ENCODE measurements around the gene BORCS6.

BORCS6 gene

DNA sequence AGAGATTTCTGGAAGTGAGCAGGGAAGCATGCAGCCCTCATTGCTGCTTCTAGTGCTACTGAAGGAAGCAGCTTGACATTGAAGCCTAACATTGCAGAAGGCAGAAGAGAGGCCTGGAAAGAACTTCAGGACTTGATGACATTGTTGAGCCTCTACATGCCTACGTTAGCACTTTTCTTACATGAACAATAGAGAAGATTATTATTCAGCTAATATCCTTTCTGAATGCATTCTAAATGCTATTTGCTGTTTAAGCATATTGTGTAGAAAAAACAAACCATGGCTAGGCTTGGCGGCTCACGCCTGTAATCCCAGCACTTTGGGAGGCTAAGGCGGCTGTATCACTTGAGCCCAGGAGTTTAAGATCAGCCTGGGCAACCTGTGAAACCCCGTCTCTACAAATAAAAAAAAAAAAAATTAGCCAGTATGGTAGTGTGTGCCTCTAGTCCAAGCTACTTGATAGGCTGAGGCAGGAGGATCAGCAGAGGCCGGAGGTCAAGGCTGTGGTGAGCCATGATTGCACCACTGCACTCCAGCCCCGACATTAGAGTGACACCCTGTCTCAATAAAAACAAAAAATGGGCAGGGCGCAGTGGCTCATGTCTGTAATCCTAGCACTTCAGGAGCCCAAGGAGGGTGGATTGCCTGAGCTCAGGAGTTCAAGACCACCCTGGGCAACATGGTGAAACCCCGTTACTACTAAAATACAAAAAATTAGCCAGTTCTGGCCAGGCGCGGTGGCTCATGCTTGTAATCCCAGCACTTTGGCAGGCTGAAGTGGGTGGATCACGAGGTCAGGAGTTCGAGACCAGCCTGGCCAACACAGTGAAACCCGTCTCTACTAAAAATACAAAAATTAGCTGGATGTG lies 22.6 kb upstream of the BORCS6 start:
- DNase-seq (ENCODE audit: low read depth in 3 of 3, low spot score in 1 of 3): no peak

DNA sequence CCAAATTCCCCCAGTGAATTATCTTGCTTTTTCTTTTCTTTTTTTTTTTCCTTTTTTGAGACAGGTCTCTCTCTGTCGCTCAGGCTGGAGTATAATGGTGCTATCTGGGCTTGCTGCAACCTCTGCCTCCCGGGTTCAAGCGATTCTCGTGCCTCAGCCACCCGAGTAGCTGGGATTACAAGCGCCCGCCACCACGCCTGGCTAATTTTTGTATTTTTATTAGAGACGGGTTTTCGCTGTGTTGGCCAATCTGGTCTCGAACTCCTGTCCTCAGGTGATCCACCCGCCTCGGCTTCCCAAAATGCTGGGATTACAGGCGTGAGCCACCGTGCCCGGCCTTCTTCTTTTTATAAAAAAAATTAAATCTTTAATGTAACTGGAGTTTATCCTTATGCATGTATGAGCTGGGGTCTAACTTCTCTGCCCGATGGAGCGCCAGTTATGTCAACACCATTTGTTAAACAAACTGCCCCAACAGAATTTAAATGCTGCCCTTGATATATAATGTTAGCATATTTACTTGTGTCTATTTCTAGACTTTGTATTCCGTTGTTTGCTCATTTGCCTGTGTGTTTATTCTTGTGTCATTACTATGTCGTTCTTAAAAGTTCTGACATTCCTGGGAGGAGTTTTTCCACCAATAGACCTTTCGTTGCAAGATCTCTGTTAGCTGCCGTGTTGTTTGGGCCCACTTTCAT lies 20.9 kb upstream of the BORCS6 start:
- DNase-seq (ENCODE audit: low read depth in 3 of 3, low spot score in 1 of 3): no peak

DNA sequence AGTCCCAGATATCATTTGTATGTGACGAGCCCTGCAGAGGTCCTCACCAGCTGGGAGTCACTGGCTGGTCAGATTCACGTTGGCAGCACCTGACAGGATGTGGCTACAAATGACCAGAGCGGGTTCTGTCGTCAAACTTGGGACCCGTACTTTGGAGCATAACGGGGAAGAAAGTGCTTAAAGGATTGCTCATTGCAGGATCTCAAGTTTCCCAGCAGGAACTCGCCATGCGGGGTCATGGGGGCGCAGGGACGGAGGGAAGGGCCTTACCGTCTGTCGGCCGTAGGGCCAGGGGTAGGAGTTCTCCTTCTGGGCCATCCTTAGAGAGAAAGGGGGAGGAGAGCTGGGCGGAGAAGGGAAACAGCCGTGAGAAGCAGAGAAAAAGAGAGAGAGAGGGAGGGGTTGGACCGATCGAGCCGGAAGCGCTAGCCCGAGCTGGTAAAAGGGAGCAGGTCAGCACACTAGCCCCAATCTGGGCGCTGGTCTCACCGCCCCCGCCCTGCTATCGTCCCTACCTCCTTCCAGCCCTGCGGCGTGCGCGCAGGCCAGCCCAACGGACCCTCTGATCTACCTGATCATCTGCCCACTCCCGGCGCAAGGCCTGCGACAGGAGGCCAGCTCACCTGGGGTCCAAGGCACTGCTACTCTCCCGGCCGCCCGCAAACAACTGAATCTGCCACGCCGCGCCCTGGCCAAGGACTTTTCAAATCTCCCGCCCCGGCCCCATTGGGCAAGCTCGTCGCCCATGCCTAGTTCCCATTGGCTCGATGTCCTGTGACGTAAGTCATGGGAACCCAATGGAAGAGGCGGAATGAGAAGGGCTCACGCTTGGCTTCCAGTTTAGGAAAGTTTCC lies 20.2 kb upstream of the BORCS6 start, which contains the start of gene AURKB:
Gene AURKB, minus strand, starts transcription at position 669 of the 854 bp plus-strand sequence. Its CDS starts 351 bp downstream, at position 318.
- DNase-seq (ENCODE audit: low read depth in 3 of 3, low spot score in 1 of 3): peak; percentile 72 to 81 (median 76)

DNA sequence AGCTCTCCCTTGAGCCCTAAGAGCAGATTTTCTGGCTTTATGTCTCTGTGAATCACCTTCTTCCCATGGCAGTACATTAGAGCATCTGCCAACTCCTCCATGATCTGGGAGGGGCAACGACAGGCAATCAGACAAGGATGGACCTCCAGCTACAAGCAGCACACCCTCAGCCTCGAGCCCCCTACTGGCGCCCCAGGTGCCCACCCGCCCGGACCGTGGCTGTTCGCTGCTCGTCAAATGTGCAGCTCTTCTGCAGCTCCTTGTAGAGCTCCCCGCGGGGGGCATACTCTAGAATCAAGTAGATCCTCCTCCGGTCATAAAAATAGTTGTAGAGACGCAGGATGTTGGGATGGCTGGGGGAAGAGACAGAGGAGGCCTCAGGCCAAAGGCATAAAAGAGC lies 16.6 kb upstream of the BORCS6 start:
- no peak for DNase-seq (ENCODE audit: low read depth in 3 of 3, low spot score in 1 of 3)

DNA sequence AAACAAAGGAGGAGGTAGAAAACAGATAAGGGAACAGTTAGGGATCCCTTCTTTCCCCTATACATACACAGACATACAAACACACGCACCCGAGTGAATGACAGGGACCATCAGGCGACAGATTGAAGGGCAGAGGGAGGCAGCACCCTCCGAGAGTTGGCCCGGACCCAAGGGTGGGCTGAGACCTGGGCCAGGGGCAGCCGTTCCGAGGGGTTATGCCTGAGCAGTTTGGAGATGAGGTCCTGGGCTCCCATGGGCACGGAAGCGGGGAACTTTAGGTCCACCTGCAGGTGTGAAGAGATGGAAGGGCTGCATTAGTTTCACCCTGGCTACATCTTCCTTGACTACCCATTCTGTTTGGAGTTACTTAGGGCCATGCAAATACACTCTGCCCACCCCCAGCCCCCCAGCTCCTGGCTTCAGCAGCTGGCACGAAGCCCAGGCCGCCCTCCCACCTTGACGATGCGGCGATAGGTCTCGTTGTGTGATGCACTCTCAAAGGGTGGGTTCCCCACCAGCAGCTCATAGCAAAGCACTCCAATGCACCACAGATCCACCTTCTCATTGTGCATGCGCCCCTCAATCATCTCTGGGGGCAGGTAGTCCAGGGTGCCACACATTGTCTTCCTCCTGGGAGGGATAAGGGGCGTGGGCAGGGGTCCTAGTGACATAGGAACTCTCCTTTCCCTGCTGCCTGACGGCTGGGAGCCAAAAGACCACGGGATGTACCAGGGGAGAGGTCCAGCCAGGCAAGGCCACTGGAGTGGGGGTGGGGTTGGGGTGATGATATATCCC lies 15.0 kb upstream of the BORCS6 start:
- no peak for DNase-seq (ENCODE audit: low read depth in 3 of 3, low spot score in 1 of 3)

DNA sequence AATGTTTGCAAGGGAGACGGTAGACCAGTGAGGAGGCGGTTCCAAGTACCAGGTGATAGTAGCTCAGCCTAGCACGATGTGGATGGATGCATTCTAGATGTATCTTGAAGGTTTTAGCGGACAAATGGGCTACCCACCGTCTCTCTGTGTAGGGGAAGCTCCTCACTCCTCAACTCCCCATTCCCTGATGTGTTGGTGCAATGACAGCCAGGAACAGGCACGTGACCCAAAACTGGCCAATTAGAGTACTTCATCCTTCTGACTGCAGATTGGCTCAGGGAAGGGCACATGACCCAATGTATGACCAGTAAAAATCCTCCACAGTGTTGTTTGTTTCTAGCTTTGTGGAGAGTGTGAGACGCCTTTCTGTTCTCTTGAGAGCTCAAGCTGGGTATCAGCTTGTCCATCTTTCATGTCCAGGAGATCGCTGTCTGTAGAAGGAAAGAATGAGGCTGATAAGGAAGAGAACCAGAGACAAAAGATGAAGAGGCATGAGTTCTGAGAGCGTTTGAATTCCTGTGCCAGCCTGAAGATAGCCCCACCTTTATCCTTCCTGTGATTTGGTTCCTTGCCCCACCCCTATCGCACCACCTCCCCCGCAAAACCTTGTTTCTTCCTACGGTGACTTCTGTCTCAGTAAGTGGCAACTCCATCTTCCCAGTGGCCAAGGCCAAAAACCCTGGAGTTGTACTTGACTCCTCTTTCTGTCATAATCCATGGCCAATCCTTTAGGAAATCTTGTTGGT lies 2.3 kb upstream of the BORCS6 start:
- DNase-seq (ENCODE audit: low read depth in 3 of 3, low spot score in 1 of 3): no peak

DNA sequence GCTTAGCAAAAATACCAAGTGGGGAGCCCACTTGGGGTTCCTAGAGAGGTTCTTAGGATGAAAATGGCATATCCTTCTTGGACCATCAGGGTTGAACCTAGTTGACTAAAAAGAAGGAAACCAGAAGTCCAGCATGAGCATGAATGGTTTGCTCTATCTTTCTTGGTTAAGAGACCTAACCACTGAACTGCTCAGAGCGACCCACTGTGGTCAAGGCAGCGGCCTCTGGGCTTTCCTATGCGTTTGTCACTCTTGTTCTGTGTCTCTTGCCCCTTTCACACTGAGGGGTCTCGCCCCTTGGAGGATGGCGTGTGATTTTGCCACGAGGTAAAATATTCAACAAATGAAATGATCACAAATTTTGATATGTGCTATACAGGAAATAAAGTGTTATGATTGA lies 526 bp upstream of the BORCS6 start:
- DNase-seq (ENCODE audit: low read depth in 3 of 3, low spot score in 1 of 3): no peak

DNA sequence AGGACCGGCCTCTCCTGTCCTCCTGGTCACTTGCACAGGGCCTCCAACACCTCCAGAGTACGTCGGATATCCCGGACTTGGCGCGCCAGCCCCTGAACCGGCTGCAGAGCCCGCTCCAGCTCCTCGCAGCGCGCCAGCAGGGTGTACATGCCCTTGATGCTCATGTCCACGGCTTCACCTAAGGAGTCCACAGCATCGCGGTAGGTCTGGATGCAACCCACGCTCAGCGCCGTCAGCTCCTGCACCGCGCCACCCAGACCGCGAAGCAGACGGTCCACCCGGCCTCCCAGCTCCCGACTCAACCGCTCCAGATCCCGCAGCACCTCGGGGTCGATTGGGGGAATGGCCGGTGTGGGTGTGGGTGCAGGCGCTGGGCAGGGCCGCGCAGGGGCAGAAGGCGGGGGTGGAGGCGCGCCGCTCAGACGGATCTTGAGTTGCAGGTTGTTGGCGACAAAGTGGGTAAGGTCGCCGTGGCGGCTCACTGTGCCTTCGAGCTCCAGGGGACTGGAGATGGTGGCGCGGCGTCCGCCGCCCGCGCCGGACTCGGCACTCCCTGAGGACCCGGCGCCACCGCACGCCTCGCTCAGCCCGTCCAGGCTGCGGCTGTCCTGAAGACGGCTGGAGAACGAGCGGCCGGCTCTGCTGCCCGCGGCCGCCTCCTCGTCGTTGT lies 804 bp downstream of the BORCS6 start:
- DNase-seq (ENCODE audit: low read depth in 3 of 3, low spot score in 1 of 3): no peak

DNA sequence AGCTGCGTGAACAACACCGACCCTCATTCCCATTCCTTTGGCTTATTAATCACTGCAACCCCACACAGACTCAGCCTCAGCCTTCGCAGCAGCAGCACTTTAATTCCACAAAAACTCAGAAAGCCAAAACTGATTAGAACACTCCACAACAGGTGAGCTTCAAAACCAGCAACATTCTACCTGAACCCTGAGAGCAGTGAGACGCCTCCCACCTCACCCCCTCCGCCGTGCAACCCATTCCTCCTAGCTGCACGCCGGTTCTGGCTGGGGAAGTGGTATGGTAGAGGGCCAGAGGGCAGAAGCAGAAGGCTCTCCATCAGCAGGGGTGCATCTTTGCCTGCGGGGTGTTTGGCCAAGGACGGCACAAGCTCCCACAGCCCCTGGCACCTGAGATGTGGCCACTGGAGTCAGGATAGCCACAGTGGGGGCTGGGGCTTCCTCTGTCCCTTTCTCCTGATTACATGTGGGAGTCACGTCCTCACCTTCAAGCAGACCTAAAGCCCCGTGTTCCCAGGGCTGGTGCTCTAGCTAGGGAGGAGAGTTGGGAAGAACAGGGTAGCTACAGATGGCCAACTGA lies 1.6 kb downstream of the BORCS6 start:
- no peak for DNase-seq (ENCODE audit: low read depth in 3 of 3, low spot score in 1 of 3)

DNA sequence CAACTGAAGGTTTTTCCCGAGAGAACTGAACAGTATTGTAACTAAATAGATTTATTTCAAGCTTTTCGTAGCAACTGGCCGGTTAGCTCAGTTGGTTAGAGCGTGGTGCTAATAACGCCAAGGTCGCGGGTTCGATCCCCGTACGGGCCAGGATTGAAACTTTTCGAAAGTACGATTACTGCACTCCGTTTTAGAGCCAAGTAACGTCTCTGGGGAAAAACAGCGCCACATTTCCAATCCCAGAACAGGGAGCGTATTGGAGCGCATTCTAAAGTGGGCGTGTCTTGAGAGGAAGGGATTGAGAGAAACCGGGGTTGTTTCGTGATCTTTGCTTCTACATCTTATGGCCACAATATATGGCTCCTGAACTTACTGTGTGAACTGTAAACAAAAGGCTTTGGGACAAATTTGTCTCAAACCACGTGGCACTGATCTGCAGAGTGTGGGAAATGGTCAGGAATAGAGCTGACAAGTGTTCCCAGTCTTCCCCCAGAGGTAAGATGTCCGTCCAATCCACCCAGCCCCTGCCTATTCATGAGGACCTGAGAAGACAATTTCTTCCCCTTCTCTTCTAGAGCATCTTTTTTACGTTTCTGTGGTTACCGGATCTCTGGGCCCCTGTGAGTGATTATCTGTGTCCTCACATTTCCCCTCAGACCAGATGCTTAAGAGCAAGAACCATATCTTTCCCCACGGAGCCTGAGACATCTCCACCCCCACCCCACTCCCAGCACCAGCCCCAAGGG lies 2.3 kb downstream of the BORCS6 start:
- DNase-seq (ENCODE audit: low read depth in 3 of 3, low spot score in 1 of 3): peak; percentile 58 to 92 (median 87)

DNA sequence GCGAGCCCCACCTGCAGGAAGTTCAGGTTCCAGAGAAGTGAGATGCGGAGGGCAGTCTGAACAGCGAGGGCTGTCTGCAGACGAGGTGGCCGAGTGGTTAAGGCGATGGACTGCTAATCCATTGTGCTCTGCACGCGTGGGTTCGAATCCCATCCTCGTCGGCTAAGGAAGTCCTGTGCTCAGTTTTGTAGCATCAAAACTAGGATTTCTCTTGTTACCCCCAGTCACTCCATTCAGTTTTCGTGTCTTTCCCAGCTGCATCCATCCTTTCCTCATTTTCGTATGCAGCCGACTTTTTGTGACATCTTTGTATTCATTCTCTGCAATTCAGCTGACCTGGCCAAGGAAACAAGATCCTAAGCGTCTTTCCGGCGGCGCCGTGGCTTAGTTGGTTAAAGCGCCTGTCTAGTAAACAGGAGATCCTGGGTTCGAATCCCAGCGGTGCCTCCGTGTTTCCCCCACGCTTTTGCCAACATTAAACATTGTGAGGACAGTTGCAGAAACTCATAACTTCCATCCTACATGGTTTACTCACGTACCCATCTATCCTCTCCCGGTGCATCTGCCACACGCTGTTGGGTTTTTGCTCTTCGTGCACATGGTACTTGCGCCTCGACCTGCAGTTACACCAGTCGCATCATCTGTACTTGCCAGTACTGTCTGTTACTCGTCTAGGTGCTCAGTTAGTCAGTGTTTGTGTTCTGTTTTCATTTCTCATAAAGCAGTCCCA lies 3.0 kb downstream of the BORCS6 start:
- peak; percentile 84 to 96 (median 90) for DNase-seq (ENCODE audit: low read depth in 3 of 3, low spot score in 1 of 3)

DNA sequence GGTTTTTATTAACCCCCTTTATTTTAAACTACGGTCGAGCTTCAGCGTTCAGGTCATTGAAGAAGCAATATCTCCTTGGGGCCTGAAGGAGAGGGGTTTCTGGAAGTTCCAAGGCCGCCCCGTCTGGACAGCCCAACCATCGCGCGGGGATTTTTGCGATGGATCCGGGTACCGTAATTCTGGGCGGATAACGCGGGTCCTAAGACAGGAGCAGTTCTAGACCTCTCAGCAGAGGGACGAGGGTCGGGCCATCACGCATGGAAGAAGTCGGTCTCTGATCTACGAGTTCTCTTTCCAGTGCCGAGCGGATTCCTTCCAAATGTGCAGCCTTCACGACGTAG lies 3.6 kb downstream of the BORCS6 start:
- no peak for DNase-seq (ENCODE audit: low read depth in 3 of 3, low spot score in 1 of 3)

DNA sequence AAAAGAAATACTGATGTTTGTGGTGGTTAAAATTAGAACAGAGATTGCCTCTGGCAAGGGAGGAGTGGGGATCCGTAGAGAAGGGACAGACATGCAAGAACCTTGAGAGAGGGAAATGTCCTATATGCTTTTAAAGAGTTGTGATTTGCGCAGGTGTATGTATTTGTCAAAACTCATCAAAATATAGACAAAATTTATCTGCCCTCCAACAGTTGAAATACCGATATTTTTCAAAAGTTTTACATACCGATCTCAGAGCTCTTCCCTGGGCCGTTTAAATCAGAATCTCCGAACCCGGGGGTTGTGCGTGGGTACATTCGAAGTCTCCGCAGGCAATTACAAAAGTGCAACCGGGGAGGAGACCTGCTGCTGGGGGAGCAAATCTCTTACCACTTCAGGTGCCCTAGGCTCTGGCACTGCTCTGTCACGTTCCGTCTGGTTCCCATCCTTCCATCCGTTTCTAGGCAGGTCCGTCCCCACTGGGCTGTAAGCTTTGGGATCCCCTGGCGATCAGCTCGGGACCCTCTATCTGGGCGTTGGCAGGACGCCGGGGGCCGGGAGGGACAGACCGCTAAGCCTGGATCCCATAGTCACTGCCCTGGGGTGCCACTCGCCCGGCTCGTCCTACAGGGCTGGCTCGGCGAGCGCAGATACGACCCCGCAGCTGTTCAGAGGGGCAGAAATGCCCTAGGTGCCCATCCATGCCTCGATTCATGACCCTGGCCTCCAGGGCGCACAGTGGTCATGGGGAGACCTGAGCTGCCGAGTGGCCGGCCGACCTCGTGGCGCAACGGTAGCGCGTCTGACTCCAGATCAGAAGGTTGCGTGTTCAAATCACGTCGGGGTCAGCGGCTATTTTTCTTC lies 4.2 kb downstream of the BORCS6 start:
- peak; percentile 71 to 98 (median 90) for DNase-seq (ENCODE audit: low read depth in 3 of 3, low spot score in 1 of 3)

DNA sequence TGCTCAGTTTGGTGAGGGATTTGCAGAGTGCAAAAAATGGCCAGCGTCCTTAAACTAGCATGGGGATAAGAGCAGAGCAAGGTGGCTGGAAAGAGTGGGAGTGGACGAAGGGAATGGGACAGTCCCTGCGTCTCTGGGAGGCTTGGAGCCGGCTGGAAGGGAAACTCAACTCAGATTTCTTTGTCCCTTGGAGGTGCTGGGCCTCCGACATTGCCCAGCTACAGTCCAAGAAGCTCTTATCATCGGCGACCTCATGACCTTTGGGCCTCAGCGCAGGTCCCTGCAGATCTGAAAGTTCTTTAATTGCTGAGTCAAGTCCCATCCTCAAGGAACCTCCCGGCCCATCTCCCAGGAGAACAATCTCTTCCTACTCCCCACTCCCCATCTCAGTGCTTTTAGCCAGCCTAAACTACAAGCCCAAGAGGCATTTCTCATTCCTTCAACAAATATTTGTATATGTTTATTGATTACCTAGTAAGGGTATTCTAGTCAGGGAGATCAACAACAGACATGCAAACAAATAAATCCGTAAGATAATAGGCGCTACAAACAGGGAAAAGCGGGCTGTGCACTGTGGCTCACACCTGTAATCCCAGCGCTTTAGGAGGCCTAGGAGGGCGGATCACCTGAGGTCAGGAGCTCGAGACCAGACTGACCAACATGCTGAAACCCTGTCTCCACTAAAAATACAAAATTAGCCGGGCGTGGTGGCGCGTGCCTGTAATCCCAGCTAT lies 12.8 kb downstream of the BORCS6 start:
- DNase-seq (ENCODE audit: low read depth in 3 of 3, low spot score in 1 of 3): no peak

DNA sequence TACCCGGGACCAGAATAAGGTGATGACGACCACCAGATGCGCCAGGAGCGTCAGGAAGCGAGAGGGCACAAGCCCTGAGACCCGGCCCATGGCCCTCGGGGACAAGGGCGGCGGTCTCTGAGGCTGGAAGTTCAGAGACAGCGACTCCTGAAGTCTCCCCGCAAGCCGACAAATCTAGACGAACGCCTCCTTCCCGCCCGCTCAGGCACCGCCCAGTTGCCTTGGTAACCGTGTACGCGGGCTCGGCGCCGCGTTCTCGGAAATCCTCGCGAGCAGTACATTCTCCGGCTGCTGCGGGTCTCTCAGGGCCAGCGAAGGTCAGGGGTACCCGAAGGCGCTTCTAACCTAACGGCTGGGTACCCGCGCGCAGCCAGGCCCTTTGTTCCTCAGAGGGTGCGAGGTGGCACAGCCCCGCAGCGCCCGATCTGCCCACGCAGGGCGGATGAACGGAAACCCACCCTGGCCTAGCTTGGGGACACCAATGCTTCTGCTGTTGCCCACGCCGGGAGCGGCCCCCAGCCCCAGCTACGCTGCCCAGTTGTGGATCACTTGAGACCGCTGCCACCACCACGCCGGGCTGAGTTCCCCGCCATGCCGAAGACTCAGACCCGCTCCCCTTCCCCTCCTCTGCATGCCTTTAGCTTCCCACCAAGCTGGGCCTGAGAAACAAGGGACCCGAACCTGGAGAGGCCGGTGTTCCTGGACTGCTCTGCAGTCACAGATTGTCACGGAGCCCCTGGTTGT lies 13.6 kb downstream of the BORCS6 start, which contains the start of gene TMEM107:
Gene TMEM107, minus strand, starts transcription at position 184 of the 744 bp plus-strand sequence. Its CDS starts 94 bp downstream, at position 90.
- peak; percentile 67 to 72 (median 69) for DNase-seq (ENCODE audit: low read depth in 3 of 3, low spot score in 1 of 3)

Measured in stimulated activated CD4-positive, alpha-beta T cell treated with anti-CD3 and anti-CD28 coated beads, TNF-alpha, amount 100 ng/mL, for 1 hour (primary cell).